CD4-positive, alpha-beta T cell treated with Interleukin-4 for 1 hour (primary cell): Measurements from ENCODE around the gene MRPL34.

Experiments used
- DNase-seq, 2 donors: peaks; one replicate each; pipeline ENCODE4 v3.0.0-alpha.2; 2020 to 2022

The MRPL34 gene

DNA sequence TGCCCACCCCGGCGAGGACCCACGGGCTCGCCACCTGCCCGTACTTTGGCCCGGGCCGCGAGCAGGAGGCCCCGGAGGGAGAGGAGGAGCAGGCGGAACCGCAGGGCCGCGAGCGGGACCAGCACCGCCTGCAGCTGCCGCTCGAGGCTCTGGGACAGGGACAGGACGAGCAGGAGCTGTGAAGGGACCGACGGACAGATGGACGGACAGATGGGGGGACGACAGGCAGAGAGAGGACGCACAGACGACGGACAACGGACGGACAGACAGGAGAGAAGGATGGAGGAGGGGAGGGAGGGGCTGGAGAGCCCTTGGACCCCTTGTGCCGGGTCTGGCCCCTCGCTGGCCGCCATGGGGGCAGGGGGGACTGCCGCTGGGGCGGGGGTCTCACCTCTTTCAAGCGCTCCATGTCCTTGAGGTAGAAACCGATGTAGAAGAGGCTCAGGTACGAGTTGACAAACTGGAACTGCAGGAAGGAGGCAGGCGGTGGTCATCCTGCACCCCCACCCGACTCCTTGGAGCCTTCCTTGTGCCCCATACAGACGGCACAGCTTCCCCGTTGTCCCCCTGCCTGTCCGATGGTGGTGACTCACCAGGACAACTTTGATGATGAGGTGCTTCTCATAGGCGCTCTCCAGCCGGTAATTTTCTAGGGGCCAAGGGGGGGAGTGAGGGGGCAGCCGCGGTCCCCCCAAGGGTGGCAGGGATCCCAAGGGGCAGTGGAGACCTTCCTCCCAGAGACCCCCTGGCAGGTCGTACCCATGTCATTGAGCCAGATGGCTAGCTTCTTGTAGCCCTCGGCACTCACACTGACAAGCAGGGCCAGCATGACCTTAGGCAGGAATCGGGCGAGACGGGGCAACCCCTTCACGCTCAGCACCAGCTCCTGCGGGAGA, 23.9 kb downstream of the MRPL34 start:
- no peak for DNase-seq

DNA sequence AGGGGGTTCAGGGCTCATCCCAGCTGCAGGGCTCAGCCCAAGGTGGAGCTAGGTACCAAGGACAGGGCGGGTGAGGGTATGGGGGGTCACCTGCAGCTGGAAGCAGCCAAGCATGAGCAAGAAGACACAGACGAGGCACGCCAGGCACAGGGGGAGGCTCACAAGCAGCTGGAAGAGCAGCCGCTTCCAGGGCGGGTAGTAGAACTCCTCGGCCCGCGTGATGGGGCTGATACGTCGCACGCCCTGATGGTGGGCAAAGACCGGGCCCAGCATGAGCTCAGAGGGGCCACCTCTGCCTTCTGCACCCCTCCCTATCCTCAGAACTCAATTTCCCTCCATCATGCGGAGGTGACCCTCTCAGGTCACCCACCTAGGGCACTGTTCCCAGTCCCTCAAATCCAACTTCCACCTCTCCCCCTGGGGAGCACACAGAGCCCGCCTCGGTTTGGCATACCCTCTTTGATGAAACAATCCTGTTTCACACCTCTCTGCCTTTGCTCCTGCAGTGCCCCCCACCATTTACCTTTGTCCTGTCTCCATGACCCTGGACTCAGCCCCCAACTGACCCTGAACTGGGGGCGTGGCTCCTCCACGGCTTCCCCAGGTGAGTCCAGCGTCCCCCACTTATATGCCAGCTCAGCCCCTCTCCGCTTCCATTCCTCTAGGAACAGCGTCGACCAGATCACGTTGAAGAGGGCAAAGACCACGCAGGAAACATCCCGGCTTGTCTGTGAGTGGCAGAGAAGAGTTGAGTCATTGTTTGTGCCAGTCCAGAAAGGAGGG, 24.8 kb downstream of the MRPL34 start:
- DNase-seq = no peak

DNA sequence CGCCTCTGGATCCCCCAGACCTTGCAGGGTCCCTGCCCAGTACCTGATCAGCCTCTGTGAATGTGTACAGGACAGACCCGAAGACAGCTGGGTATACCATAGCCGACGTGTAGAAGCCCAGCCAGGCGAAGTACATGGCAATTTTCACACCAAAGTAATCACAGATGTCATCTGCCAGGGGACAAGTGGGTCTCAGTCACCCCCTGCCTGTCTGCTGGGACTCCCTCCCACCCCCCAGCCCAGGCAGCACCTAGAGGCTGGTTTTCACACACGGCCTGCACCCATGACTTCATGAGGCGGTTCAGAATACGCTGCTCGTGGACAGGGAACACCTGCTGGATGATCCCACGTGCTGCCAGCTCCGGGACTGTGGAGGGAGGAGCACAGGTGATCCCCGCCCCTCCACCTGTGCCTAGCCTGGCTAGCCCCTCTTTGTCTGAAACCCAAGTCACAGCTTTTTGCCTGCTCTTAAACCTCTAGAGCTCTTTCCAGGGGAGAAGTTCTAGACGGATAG, 25.4 kb downstream of the MRPL34 start:
- DNase-seq = no peak

DNA sequence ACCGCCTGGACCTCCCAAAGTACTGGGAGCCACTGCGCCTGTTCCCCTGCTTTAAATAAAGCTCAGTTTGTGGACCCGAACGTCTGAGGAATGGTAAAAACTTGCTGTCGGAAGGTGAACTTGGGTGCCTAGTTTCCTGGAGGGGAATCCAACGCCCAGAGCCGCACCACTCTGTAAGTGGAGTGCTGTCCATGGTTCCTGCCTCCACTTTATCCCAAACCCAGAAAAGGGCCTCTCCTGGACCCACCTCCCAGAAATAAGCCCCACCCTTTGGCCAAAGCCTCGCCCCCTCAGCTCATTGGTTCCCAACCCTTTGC, 26.6 kb downstream of the MRPL34 start:
- no peak for DNase-seq

DNA sequence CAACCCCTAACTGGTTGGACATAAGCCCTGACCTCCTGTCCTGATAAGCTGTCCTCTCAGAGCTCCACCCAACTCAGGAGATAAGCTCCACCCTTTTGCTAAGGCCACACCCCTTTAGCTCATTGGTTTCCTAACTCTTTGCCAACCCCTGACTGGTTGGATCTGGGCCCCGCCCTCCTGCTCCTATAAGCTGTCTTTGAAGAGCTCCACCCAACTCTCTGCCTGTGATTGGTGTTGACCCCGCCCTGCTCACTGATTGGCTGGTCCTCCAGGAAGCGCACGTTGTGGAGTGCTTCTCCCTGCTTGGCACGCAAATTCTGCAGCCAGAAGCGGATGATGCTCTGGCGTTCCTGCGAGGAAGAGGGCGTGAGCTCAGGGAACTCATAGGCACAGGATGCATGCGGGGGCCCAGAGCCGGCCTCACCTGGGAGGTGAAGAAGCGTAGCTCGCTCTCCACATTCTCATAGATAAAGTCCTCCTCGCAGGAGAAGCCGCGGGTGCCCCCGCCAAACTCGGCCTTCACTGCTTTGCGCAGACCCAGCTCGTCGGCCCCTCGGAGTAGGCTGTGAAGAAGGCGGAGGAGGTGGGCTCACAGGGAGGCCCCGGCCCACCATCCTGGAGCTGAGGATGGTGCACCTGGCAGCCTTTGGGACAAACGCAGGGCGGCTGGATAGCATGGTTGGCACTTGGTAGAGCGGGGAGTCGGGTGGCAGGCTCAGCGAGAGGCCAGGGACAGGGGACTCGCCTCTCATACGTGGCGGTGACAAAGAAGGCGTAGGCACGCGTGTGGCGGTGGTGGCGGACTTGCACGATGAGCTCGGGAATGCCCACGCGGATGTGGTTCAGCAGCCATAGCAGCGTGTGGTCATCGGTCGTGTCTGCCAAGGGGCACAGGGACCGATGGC, 27.3 kb downstream of the MRPL34 start:
- peak; percentile 55 to 63 for DNase-seq

DNA sequence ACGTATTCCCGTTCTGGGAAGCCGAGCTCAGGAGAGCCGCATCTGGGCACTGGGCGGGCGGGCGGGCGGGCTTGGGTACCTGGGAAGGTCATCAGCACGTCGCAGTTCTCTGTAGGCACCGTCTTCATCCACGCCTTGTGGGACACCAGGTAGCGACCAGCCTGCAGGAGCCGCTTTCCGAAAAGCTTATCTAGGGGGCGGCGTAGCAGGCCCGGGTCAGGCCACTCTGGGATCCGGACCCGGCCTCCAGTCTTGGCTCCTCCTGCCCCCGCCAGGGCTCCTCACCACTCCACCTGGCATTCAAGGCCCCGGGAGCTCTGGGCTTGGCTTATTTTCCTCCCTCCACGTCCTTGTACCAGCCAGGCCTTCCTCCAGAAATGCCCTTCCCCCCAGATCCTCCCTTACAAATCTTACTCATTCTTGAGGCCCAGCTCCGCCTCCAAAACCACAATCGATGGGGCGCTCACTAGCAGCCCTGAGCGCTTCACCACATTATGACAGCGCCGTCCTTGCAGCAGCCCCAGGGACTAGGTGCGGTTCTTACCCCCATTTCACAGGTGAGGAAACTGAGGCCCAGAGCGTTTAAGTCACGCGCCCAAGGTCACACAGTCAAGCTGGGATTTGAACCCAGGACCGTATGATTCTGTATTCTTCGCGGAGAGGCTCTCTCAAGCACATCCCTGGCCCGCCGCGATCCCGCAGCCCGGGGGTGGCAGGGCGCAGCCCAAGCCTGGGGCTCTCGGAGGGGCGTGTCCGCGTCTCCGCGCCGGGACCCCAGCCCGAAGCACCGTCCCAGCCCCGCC, 28.1 kb downstream of the MRPL34 start:
- peak; percentile 72 to 75 for DNase-seq

DNA sequence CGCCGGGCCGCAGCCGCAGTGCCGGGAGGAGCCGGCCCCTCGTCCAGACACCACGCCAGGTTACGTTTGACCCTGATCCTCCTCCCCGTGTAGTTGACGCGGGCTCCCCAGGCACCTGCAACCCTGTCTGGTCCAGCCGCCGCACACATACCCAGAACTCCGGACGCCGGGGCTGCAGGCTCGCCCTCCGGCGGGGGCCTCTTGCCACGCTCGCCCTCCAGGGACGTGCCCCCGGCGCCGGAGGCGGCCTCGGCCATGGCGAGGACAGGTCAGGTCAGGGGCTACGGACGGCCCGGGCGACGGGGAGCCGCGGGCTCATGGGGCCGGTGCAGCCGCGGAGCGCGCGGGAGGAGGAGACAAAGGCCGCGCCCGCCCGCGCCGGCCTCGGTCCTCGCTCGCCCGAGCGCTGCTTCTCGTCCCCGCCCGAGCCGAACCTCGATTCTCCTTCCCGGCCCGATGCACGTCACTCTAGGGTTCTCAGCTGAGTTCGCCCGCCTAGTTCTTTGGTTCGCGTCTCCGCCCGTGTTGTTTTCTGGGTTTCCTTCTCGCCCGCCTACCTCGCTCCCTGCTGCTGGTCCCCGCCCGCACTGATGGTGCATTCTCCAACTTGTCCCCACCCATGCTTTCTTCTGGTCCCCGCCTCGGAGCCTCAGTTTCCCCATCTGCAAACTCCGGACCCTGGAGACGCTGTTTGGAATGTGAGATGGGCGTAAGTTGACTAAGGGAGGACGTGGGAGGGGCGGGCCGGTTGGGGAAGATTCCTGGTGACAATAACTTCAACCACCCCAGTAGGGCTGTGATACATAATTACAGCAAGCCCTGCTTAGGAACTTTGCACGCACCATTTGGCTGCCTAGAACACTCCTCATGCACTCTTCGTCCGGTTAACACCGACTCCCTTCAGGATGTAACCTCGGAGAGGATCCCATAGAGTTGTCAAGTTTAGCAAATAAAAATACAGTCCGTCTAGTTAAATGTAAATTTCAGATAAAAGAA, 29.0 kb downstream of the MRPL34 start, which contains the start of gene ANO8:
TSS of gene ANO8 (minus strand) at position 442 of the 996 bp plus-strand sequence. CDS start at position 257, 185 bp downstream.
- DNase-seq = peak; percentile 95 to 98

DNA sequence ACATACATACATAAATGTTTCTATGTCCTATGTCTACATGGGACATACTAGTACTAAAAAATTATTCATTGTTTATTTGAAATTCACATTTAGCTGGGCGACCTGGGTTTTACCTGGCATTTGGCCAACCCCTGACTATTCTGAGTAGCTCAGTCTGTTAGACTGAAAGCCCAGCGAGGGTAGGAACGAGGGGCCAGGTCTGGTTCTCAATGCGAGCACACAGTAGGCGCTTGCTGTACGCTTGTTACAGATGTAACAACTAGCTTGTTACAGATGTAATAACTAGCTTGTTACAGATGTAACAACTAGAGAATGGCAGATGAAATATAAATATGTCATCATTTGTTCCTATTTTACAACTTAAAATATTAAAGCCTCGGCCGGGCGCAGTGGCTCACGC, 29.9 kb downstream of the MRPL34 start:
- DNase-seq = no peak

DNA sequence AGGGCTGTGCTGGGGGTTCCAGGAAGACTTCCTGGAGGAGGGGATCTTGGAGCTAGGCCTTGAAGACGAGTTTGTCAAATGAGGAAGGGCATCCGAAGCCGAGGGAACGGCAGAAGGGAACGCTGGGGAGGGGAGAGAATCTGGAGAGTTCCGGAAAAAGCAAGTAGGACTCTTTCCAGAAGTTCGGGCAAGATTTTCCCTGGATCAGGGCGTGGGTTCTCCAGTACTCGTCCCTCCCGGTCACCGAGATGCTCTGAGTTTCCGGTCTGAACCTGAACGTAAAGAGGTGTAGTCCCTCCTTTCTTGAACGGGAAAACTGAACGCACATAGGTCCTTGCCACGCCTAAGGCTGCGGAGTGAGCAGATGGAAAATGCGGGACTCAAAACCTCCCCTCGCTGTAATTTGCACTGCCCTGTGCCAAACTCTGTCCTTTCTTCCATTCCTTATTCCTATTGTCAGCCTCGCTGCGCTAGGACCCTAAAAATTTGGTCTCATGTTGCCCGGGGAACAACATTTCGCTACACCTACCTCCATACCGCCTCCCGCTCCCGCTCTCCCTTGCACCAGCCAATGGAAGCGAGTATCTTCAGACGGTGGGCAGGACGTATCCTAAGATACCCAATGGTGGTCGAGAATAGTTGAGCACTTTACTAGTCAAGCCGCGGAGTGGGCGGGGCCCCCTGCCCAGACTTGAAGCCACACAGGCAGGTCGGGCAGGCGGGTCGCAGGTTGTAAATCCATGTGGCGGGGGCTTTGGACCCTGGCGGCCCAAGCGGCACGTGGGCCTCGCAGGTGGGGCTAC, 31.4 kb downstream of the MRPL34 start, which contains the start of gene GTPBP3:
TSS of gene GTPBP3 (plus strand) at position 682 of the 803 bp plus-strand sequence. CDS start at position 741, 59 bp downstream.
- DNase-seq = peak; percentile 97 to 98

DNA sequence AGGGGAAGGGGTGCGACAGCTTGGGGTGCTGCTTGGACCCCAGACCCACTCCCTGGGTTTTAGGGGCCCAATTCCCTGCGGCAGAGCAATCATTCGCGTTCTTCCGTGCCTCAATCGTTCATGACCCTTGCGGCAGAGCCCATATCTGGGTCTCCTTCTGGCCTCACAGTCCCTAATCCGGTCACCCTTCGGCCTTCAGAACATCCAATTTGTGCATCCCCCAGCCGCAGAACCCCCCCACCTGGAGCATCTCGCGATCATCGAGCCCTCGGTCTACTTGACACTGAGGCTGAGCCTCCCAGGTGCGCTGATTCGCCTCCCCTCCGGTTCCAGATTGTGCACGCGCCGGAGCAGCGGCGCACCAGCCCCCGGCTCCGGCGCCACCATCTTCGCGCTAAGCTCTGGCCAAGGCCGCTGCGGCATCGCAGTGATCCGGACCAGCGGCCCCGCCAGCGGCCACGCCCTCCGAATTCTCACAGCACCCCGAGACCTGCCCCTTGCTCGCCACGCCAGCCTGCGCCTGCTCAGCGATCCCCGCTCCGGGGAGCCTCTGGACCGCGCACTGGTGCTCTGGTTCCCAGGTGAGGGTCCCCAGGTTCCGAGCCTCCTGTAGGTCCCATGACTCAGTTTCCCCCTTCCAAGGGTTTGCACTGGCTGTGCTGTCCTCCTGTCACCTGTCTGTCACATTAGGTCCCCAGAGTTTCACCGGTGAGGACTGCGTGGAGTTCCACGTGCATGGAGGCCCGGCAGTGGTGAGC, 32.2 kb downstream of the MRPL34 start:
- no peak for DNase-seq

DNA sequence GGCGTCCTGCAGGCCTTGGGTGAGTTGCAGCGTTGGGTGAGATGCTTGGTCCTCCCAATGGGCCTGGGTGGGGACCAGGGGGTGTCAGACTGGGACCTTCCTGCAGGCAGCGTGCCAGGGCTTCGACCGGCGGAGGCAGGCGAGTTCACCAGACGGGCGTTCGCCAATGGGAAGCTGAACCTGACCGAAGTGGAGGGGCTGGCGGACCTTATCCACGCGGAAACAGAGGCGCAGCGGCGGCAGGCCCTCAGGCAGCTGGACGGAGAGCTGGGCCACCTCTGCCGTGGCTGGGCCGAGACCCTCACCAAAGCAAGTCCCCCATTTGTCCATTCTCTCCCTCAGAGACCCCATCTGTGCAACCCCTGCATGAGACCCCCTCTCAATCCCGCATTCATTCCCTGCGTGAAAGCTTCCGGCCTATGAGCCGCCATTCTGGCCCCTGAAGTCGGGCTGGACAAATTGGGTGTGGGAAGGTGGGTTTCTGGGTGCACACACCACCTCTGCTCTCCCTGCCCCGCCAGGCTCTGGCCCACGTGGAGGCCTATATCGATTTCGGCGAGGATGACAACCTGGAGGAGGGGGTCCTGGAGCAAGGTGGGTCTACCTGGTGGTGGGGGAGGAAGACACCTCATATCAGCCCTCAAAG, 32.9 kb downstream of the MRPL34 start:
- no peak for DNase-seq

DNA sequence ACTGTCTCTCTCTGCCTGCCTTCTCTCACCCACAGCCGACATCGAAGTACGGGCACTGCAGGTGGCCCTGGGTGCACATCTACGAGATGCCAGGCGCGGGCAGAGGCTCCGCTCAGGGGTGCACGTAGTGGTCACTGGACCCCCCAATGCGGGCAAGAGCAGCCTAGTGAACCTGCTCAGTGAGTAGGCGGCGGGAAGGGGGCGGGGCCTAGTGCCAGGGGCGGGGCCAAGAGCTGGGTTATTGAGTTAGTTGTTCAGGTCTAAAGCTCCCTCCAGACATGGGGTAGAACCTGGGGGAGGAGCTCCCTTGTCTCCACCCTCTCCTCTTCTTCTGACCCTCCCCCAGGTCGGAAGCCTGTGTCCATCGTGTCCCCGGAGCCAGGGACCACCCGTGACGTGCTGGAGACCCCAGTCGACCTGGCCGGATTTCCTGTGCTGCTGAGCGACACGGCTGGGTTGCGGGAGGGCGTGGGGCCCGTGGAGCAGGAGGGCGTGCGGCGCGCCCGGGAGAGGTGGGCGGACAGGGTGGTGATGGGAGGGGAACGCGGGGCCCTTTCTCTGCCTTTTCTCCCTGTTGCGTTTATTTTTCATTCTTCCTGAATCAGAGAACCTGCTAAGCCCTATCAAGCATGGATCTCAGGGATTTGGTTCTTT, 33.5 kb downstream of the MRPL34 start:
- peak in 1 of 2 donors; percentile 46 for DNase-seq

DNA sequence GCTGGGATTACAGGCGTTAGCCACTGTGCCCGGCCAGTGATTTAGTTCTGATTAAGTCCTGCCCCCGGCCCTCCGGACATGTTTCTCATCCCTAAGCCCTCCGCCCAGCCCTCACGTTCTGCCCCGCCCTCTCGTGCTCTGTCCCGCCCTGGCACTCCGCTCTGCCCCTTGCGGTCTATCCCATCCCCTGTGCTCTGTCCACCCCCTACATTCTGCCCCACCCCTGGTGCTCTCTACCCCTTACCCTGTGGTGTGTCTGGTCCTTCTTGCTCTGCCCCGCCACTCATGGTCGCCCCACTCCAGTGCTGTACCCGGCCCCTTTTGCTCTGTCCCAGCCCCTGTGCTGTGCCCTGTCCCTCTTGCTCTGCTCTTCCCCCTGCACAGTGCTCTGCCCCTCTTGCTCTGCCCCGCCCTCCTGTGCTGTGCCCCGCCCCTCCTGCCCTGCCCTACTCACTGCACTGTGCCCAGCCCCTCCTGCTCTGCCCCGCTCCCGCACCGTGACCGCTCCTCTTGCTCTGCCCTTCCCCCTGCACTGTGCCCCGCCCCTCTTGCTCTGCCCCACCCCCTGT, 34.7 kb downstream of the MRPL34 start:
- no peak for DNase-seq

DNA sequence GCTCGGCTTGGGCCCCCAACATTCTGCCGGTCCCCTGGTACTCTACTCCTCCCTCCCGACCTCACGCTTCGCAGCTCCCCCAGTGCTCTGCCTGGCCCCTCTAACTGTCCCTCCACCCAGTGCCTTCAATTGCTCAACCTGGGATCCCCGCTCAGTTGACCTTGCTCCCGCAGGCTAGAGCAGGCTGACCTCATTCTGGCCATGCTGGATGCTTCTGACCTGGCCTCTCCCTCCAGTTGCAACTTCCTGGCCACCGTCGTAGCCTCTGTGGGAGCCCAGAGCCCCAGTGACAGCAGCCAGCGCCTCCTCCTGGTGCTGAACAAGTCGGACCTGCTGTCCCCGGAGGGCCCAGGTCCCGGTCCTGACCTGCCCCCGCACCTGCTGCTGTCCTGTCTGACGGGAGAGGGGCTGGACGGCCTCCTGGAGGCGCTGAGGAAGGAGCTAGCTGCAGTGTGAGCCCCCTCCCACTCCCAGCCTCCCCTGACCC, 35.2 kb downstream of the MRPL34 start:
- DNase-seq = no peak

DNA sequence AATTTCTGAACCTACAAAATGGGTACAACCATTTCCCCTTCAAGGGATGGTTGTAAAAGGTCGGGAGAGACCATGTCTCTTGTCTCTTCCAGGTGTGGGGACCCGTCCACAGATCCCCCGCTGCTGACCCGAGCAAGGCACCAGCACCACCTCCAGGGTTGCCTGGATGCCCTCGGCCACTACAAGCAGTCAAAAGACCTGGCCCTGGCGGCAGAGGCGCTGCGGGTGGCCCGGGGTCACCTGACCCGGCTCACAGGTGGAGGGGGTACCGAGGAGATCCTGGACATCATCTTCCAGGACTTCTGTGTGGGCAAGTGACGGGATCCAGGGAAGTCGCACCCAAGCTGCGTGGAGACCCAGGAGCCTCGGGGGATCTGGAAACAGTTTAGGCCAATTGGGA, 35.7 kb downstream of the MRPL34 start:
- DNase-seq = no peak

DNA sequence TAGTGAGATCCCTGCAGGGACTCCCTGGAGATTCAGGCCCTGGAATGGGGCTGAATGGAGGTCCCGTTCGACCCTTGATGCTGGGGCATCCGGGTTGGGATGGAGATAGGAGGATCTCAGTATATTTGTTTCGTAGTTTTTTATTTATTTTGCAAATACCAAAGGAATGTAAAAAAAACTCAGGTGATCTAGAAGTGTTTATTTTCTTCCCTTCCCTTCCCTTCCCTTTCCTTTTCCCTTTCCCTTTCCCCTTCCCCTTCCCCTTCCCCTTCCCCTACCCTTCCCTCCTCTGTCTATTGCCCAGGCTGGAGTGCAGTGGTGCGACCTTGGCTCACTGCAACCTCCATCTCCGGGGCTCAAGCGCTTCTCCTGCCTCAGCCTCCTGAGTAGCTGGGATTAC, 36.2 kb downstream of the MRPL34 start:
- DNase-seq = no peak

DNA sequence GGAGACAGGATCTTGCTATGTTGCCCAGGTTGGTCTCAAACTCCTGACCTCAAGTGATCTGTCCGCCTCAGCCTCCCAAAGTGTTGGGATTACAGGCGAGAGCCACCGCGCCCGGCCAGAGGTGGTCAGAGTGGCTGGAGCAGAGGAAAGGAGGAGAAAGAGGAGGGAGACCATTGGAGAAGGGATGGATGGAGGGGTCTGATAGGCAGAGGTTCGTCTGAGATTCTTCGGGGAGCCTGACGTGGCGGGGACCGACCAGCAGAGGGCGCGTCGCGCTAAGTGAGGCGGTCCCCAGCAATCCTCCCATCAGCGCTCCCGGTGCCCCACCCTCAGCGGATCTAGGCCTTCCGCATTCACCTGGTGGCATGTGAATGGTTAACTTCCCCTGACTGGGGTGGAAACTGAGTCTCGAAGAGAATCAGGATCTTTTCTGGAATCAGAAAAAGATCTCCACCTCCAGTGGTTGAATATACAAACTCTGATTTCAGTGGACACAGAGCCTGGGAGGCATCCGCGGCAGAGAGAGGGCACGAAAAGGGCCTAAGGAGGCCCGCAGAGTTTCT, 40.5 kb downstream of the MRPL34 start:
- peak; percentile 73 for DNase-seq
